ENCODE measurements around the gene ATP2B1.

The ATP2B1 gene

DNA sequence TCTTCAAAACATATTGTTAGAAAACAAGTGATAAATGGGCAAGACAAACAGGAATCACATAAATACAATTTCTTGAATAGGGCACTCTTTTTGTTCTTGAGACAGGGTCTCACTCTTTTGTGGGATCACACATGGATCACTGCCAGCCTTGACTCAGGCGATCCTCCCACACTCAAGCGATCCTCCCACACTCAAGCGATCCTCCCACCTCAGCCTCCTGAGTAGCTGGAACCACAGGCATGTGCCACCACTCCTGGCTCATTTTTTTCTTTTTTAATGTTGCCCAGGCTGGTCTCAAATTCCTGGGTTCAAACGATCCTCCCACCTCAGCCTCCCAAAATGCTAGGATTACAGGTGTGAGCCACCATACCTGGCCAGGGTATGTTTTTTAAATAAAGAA lies 57.4 kb downstream of the ATP2B1 start:
- DNase-seq = no peak

DNA sequence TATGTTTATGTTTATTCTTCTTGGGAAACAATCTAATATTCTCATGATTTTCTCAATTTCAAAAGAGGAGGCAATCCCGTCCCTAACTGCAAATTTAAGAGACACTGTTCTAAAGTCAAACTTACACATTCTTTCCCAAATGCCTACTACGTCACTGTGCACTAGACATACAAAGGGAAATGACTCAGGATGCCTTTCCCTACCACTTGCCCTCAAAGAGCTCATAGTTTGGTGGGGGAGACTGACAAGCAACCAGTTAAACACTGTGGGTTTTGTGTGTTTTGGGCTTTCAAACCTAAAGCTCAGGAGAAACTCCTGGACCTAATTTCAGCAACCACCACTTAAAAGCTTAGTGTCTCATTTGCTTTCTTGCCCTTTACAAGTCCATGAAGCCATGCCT lies 58.4 kb downstream of the ATP2B1 start:
- no peak for DNase-seq

DNA sequence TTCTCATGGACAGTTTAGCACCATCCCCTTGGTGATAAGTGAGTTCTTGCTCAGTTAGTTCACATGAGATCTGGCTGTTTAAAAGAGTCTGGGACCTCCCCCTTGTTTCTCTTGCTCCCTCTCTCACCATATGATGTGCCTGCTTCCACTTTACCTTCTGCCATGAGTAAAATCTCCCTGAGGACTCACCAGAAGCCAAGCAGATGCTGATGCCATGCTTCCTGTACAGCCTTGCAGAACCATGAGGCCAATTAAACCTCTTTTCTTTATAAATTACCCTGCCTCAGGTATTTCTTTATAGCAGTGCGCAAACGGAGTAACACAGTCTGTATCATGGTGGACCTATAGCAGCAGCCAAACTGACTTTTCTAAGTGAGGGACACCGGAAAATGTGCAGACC lies 58.8 kb downstream of the ATP2B1 start:
- no peak for DNase-seq

DNA sequence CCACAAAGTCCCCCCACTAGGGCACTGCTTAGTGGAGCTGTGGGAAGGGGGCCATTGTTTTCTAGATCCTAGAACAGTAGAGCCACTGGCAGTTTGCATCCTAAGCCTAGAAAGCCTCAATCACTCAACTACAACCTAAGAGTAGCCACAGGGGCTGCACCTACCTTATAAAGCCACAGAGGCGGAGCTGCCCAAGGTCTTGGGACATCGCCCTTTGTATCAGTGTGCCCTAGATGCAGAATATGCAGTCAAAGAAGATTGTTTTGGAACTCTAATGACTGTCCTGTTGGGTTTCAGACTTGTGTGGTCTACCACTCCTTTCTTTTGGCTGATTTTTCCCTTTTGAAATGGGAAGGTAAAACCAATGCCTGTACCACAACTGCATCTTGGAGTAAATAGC lies 59.5 kb downstream of the ATP2B1 start:
- DNase-seq = no peak

DNA sequence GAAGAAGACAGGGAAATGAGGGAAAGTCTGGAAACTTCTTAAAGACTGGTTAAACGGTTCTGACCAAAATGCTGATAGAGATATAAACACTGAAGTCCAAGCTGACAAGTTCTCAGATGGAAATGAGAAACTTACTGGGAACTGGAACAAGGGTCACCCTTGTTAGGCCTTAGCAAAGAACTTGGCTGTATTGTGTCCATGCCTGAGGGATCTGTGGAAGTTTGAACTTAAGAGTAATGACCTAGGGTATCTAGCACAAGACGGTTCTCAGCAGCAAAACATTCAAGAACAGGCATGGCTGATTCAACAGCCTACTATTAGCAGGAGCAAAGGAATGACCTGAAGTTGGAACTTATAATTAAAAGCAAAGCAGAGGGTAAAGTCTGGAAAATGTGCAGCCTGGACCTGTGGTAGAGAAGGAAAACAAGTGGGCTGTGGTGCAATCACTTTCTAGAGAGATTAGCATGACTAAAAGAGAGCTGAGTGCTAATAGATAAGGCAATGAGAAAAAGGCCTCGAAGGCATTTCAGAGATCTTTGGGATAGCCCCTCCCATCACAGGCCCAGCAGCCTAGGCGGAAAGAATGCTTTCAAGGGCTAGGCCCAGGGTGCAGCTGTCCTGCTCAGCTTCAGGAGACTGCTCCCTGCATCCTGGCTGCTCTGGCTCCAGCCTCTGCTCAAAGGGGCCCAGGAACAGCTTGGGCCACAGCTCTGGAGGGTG lies 60.3 kb downstream of the ATP2B1 start:
- no peak for DNase-seq

DNA sequence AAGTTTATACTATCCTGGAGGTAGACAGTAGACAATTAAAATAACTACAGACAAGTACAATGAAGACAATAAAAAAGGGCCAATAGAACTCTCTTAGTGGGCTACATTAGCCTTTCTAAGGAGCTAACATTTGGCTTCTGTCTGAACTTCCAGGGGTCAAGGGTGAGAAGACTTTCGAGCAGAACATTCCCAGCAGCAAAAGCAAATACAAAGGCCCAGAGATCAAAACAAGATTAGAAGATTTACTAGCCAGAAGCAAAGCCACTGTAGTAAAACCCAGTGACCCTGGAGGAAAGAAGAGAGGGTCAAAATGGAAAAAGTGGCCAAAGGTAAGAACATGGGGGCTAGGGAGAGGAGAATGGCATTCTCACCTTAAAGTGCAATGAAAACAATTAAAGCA lies 63.2 kb downstream of the ATP2B1 start:
- DNase-seq = no peak

DNA sequence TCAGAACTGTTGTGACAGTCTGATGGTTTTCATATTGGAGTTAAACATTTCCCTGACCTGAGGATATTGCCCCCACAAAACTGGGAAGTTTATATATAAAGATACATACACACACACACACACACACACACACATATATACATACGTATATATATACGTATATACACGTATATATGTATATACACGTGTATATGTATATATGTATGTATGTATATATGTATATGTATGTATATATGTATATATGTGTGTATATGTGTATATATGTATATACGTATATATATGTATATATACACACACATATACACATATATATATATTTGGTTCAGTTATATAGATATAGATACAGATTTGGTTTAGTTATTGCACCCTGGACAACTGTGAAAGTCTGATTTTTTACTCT lies 65.7 kb downstream of the ATP2B1 start:
- DNase-seq = no peak

DNA sequence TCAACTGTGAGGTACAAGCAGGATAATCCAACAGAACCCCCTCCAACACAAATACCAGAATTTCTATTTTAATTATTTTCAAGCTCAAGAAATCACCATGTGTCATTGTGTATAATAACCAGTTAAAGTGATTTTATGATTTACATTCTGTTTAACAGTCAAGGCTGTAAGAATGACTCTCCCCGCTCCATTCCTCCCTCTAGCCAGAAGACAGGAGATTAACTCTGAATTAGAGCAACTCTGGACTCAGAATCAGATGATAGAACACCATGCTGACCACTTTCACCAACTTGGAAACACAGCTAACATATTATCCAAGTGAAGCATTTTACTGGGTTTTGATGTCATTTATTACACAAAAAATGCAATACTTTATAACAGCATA lies 71.9 kb downstream of the ATP2B1 start:
- no peak for DNase-seq

DNA sequence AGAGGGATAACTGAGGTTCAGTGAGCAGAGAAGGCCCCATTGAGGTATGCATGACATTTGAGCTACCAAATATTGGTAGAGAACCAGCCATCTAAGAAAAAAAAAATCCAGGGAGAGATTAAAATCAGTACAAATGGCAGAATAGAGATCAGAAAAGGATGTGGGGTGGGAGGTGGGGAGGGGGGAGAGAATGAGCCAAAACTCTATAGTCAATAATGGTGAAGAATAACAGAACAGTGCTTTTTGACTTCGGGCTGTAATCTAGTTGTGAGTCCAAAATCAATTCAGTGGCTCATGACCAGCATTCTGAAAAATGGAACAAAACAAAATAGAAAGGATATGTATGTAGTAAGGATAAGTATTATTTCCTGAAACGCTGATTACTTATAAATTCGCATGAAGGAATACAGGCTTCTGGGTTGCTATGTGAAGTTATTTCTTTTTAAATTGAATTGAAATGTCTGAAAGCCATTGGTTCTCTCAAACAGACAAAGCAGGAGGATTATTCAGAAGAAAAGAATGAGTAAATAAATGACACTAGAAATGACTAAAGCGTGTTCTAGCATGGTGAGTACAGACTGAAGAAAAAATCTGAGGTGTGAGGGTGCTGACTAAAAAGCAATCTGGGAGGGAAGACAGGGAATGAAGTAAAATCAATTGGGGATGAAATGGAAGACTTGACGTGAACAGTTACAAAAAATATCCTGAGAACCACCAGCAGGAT lies 72.4 kb downstream of the ATP2B1 start:
- DNase-seq = no peak

DNA sequence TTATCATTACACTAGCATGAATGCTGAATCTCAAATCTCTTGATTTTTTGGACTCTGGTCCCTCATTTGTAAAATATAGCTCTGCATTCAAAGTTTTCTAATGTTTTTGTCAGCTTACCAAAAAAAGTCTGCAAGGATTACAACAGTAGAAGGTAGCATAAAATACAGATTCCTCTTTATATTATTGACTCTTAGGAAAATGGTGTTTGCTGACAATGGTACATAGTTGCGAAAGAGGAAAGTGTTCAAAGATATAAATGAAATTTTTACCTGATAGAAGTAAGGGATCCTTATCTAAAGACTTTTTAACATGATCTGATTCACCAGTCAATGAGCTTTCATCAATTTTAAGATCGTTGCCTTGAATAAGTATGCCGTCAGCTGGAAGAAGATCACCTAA lies 74.1 kb downstream of the ATP2B1 start:
- no peak for DNase-seq

DNA sequence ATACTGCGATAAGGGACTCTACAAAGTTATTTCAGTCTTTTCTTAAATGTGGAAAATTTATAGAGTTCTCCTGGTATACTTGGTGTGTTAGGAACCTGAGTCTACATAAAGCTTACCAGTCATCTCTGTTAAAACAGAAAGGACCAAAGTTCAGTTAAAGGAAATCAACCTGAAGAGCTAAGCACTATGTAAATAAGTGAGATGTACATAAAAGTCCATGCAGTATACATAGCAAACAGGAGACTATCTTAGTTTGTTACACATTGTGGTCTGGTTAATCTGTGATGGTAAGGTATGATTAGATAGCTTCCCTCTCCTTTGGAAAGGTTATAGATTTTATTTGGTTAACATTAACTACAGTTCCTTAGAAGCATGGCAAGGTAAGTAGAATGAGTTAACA lies 75.9 kb downstream of the ATP2B1 start:
- no peak for DNase-seq

DNA sequence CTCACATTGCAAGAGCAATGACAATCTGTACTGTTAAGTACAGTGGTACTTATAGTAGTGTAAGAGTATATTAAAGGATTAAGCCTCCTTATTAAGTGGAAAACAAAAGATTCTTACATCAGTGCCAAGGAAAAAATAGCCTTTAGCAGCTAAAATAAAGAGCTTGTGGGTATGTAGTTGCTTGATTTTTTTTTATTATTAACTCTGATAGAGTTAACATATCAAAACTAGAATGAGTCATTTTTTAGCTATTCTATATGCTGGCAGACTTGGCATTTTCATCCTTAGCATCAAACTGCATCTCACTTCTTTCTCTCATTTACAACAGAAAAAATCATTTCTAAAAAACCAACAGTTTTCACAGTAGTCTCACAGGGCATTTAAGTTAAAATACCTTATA lies 86.5 kb downstream of the ATP2B1 start:
- no peak for DNase-seq

DNA sequence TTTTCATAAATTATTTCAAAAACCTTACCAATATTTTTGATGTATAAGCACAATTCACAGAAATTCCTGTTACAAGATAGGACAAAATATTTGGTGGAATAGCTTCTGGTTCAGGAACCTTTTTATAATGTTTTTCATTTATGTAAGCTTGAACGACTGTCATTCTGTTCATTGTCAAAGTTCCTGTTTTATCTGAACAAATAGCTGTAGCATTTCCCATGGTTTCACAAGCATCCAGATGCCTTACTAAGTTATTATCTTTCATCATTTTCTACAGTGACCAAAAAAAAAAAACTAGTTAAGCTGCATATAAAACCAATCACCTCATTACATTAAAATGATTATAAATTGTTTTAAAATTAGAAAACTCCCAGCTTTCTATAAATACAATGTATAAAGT lies 87.1 kb downstream of the ATP2B1 start:
- DNase-seq = peak in 2 of 4 experiments; percentile 49 to 51

DNA sequence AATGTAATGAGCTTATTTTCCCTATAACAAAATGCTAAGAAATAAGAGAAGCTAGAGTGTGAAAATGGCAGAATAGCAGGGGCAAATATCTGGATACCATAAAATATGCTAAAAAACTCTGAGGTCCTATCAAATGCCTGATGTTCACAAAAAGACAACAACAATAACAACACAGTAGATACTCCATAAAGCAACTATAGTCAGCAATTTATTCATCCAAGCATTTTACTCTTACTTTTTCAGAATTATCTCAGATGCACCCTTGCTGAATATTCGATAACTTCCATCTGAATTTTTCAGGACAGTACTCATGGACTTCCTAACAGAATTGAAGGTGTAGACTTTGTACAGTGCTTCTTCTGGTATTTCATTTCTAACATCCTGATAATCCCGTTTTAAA lies 88.9 kb downstream of the ATP2B1 start:
- no peak for DNase-seq

DNA sequence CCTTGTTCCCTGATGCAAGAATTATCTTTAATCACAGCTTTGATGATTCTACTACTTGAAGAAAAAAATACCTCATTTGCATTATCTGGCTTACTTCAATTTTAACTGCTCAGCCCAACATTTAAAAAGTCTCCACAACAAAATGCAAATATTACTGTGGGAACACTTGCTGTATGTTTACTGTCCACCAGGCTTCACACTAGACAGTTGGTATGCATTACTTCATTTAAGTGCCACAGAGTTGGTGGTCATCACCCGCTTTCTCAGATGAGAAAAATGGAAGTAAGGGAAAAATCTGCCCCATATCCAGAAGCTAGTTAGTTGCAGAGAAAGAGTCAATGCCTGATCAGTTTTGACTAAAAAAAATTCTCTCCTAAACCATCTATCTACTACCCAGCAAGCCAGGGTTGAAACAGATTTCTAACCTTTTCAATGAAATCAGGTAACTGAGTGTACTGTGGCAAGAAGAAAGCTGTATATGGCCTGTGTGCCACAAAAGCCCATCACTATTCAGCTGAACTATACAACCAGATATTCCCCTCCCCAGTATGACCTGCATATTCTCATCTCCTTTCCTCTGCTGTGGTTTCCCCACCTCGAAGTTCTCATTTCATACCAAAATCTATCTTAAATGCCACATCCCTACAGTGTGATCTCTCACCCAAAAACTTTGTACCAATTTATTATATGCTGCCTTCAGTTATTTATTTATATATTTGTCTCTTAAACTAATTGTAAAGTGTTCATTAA lies 90.3 kb downstream of the ATP2B1 start:
- no peak for DNase-seq

DNA sequence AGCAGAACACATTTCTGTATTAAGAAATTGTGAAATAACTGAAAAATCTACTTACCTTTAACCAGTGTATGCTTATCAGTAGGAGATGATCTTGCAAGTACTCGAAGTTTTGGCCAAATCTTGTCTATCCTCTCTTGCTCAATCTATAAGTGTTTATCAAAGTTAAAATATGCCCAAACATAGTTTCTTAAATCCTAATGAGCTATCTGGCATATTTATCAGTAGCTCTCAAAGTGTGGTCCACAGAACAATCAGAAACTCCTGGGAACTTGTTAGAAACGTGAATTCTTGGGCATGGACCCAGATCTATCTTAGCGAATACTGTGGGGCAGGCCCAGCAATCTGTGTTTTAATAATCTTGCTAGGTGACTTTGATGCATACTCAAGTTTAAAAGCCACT lies 98.3 kb downstream of the ATP2B1 start:
- no peak for DNase-seq

DNA sequence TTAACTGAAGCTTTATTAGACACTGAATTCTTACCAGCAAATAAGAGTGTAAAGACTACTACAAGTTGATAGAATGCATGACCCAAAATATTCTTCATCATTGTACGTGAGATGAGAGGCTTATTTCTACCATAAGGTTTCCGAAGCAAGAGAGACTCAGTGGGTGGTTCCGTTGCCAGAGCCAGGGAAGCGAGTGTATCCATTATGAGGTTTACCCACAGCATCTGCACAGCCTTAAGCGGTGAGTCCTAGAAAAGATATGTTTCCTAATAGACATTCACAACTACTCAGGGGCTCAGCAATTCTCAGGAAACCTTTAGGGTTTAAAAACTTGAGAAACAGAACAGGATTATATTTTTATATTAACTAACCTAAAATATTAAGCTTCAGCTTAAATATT lies 105.0 kb downstream of the ATP2B1 start:
- DNase-seq = no peak

DNA sequence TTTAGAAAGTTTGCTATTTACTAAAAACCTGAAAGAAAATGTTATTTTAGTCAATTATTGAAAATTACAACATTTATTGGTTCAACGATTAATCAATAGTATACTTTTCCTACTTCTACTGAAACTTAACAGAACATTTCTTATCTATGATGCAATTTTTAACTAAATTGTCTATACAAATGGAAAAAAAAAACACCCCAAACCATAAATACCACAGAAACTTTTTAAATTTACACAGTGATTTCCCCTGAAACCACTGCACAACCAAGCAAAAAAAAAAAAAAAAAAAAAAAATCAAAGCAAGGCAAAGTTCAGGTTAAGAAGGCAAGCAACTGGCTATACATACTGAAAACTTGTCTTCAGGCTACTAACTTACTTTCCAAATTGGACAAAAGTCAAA lies 110.9 kb downstream of the ATP2B1 start:
- no peak for DNase-seq

DNA sequence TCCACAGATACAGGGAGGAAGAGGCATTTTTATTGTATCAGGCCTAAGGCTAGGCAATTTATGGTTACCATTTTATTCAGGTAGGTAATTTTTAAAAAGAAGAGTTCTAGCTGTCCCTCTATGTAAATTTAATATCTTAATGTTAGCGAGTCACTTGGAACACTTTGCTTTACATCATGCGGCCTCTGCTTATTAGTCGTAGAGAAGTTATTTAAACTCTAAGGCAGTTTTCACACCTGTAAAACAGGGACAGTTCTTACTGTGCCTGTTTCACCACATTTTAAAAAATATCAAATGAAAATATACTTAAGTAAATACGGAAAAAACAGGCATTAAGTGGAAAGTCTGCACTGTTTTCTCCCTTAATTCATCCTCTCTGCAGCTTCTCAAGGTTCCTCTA lies 111.4 kb downstream of the ATP2B1 start:
- DNase-seq = no peak

DNA sequence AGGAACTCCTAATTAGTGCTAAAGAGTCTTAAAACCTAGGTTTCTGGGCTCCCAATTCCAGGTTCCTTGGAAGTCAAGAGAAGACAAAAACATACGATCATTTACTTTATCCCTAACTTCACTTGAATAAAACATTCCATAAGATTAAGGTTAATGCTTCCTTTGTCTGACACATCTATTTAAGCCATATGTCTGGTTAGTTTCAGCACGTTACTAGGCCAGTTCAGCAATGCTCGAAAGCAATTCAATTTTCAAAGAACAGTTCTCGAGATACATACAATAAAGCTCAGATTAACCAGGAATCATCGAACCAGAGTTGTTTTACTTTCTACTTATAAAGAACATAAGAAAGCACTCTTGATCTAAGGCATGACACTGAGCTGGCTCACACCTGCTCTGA lies 114.8 kb downstream of the ATP2B1 start:
- no peak for DNase-seq

DNA sequence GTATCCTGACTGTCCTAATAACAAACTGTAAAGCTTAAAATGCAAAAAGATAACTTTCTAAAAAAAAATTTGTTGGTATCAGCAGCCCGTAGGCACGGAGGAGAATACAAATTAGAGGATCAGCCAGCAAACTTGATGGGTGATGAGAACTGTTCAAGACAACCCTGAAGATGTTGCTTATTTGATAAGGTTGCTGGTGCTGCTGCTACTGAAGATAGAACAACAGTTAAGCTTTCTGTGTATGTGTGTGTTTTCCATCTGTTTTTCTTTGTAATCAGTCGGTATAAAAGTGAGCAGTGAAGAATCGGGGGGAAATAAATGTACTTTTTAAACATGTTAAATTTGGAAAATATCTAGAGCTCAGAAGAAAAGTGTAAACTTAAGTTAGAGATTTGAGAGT lies 115.4 kb downstream of the ATP2B1 start:
- no peak for DNase-seq

DNA sequence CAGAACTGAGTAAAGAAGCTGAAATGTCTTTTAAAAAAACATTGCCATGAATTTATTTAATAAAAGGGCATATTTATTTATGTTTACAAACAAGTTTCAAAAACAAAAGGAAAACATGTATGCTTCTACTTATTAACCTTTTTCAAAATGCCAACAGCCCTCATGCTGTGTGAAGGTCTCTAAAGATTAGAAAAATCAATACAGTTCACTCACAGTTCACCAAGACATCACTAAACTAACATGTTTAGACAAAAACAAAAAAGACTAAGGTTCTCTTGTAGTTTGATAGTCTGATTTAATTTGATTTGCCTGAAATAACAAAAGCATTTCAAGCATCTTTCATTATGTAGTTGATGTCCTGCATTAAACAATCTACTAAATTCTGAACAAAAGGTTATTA lies 118.9 kb downstream of the ATP2B1 start:
- no peak for DNase-seq

DNA sequence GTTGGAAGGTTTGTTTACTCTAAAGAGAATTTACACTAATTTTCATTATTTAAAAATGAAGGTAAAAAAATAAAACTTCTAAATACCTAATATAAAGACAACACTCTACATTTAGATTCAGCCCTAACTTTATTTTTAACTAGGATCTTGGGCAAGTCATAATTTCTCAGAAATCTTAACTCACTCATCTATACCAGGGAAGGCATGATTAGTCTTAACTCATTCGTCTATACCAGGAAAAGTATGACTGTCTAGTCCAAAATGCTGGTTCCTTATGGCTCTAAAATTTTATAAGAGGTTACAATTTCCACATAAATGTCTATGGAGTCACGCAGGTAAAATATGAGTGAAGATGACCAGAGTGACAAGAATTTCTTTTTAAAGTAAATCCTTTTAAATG lies 130.1 kb downstream of the ATP2B1 start:
- DNase-seq = no peak
